GM12891 (cell line): Measurements from ENCODE around the gene POLD2.

ENCODE experiments used
- DNase-seq: peaks from one replicate; pipeline ENCODE4 v3.0.0; 2011; ENCODE audit warnings: low spot score; ENCODE audit not compliant: insufficient read length
- FAIRE-seq: peaks from 2 replicates; lab custom pipeline; 2011; peaks lifted over from hg19 to GRCh38; lab: Jason Lieb, UNC
- PAX5 ChIP-seq: IDR thresholded peaks from 2 replicates; pipeline ENCODE4 v1.6.1; 2011; ENCODE audit warnings: low read length, moderate library complexity, mild to moderate bottlenecking; ENCODE audit not compliant: insufficient read depth, severe bottlenecking
- POLR2A ChIP-seq: IDR thresholded peaks from 2 replicates; pipeline ENCODE4 v1.6.1; 2011; ENCODE audit warnings: low read depth, low read length, control low read depth
- POLR2AphosphoS5 ChIP-seq: IDR thresholded peaks from 2 replicates; pipeline ENCODE4 v1.6.1; 2011; ENCODE audit warnings: low read depth, low read length, control low read depth
- POU2F2 ChIP-seq: IDR thresholded peaks from 2 replicates; pipeline ENCODE4 v1.6.1; 2011; ENCODE audit warnings: low read depth, mild to moderate bottlenecking, control low read depth, low read length, moderate library complexity
- SPI1 ChIP-seq: IDR thresholded peaks from 2 replicates; pipeline ENCODE4 v1.6.1; 2011; ENCODE audit warnings: low read depth, low read length, control low read depth
- TAF1 ChIP-seq: IDR thresholded peaks from 2 replicates; pipeline ENCODE4 v1.6.1; 2011; ENCODE audit warnings: low read depth, low read length, control low read depth

POLD2 gene

DNA sequence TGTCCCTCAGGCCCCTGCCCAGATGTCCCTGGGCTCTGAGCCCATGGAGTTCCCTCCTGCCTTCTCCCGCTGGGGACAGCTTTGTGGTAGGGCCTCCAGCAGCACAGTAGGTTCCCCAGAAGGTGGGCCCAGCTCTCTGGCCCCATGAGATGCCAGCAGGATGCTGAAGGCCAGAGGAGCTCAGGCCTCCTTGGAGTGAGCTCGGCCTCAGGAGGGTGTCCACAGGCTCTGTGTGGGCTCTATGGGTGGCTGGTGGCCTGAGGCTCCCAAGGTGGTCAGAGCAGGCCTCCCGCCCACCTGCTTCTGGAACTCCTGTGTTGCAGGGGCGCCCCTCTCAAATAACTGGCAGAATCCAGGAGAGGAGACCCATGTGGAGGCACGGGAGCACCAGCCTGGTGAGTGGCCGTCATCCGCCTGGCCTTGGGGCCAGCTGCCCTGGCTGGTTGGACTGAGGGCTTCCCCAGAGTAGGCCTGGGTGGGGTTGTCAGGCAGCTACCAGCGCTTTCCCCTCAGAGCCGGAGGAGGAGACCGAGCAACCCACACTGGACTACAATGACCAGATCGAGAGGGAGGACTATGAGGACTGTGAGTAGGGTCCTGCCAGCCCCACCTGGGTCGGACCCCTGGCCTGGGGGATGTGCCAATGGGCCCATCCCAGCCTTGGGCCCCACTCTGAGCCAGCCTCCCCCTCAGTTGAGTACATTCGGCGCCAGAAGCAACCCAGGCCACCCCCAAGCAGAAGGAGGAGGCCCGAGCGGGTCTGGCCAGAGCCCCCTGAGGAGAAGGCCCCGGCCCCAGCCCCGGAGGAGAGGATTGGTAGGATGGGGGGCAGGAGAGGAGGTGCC, 16.0 kb downstream of the POLD2 start:
- DNase-seq (no peak), FAIRE-seq (no peak)
- no peak for TF ChIP-seq PAX5
- TF ChIP-seq POLR2AphosphoS5 = no peak
- no peak for TF ChIP-seq SPI1
- TF ChIP-seq TAF1 = no peak
- no peak for TF ChIP-seq POLR2A
- no peak for TF ChIP-seq POU2F2

DNA sequence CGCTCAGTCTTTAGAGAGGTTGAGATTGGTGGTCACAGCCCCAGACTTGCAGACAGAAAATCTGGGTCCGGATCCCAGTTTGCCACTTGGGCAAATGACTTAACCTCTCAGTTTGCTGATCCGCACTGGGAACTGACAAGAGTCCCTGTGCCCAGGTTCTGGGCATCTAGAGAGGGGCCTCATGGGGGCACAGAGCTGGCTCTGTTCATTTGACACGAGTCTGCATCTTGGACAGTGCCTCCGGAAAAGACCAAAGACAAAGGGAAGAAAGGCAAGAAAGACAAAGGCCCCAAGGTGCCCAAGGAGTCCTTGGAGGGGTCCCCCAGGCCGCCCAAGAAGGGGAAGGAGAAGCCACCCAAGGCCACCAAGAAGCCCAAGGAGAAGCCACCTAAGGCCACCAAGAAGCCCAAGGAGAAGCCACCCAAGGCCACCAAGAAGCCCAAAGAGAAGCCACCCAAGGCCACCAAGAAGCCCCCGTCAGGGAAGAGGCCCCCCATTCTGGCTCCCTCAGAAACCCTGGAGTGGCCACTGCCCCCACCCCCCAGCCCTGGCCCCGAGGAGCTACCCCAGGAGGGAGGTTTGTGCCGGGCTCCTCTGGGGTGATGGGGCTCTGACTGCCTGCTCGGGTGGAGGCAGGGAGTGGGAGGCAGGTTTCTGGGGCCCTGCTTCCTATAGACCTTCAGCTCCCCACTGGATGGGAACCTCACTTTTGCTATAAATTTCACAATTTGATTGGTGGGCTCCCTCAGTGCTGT, 16.9 kb downstream of the POLD2 start:
- FAIRE-seq = no peak

GRCh38 chr7:44105832-44106231, 17.5 kb downstream of the POLD2 start:
- no peak for TF ChIP-seq PAX5
- no peak for TF ChIP-seq POLR2A
- no peak for TF ChIP-seq TAF1
- TF ChIP-seq POLR2AphosphoS5 = no peak
- no peak for TF ChIP-seq POU2F2
- peak; percentile 70 for TF ChIP-seq SPI1

More for the DNA sequence above, 16.9 kb downstream of the POLD2 start:
- TF ChIP-seq POLR2A = no peak
- no peak for TF ChIP-seq PAX5
- TF ChIP-seq POU2F2 = no peak
- TF ChIP-seq SPI1 = no peak
- no peak for TF ChIP-seq POLR2AphosphoS5
- no peak for TF ChIP-seq TAF1
- no peak for DNase-seq

GRCh38 chr7:44104860-44105771, 18.2 kb downstream of the POLD2 start:
- FAIRE-seq = peak; percentile 74
- DNase-seq = no peak
- TF ChIP-seq SPI1 (no peak), POLR2A (no peak), PAX5 (no peak), POU2F2 (no peak), POLR2AphosphoS5 (no peak), TAF1 (no peak)

More at GRCh38 chr7:44105832-44106231, 17.5 kb downstream of the POLD2 start:
- FAIRE-seq = no peak
- no peak for DNase-seq

- DNase-seq (no peak), FAIRE-seq (no peak)
- TF ChIP-seq PAX5 (no peak), TAF1 (no peak), POLR2AphosphoS5 (no peak), POLR2A (no peak), SPI1 (no peak), POU2F2 (no peak)
Observed at GRCh38 chr7:44103923-44104859, 19.2 kb downstream of the POLD2 start, which contains the start of gene AEBP1. Gene AEBP1, plus strand, starts transcription at chr7:44104345. Its CDS starts 321 bp downstream, at chr7:44104666.

- DNase-seq (no peak), FAIRE-seq (no peak)
- TF ChIP-seq POLR2A = no peak
Observed at GRCh38 chr7:44103566-44103922, 19.8 kb downstream of the POLD2 start.

GRCh38 chr7:44102846-44103565, 20.3 kb downstream of the POLD2 start:
- DNase-seq (no peak), FAIRE-seq (peak; percentile 63)
- TF ChIP-seq POU2F2 = no peak
- TF ChIP-seq POLR2A = no peak
- TF ChIP-seq SPI1 = no peak
- TF ChIP-seq POLR2AphosphoS5 = no peak
- TF ChIP-seq PAX5 = no peak
- TF ChIP-seq TAF1 = no peak
